BJ (cell line): ENCODE results near the gene HAUS8. TPM values are rescaled to one million over a fixed set of nuclear protein-coding genes. Genes with fewer than 3 reads are reported as not detected.

ENCODE experiments used
- CTCF ChIA-PET: fragments of 350-600 bp; formaldehyde crosslinking; extraction: SDS; loops from one replicate; lab custom pipeline; 2021; ENCODE audit warnings: antibody characterized with exemption, inconsistent platforms; lab: Yijun Ruan, JAX
- POLR2A ChIA-PET: fragments of 300-600 bp; sonication (Branson Sonifier 250); formaldehyde crosslinking; extraction: SDS; loops from one replicate; lab custom pipeline; 2021; ENCODE audit warnings: antibody characterized with exemption; lab: Charles Lee
- DNase-seq: peaks from one replicate; pipeline ENCODE4 v3.0.0-alpha.2; 2011; ENCODE audit warnings: low read depth
- H3K27me3 ChIP-seq: 2 replicates; pipeline ENCODE4 v1.6.0; 2011; ENCODE audit warnings: low read length; ENCODE audit not compliant: control insufficient read depth, insufficient read depth
- H3K36me3 ChIP-seq: 2 replicates; pipeline ENCODE4 v1.5.1; 2011; ENCODE audit warnings: low read length; ENCODE audit not compliant: control insufficient read depth, insufficient read depth
- H3K4me3 ChIP-seq: 2 replicates; pipeline ENCODE4 v1.5.1; 2011; ENCODE audit warnings: low read depth, mild to moderate bottlenecking, control low read depth, low read length
- CTCF ChIP-seq: IDR thresholded peaks from 2 replicates; pipeline ENCODE4 v1.5.1; 2011; ENCODE audit warnings: low read depth, mild to moderate bottlenecking, control low read depth, inconsistent platforms, low read length, moderate library complexity; ENCODE audit not compliant: insufficient read depth
- polyA plus RNA-seq: library from polyadenylated mRNA; depleted of rRNA; stranded (reverse); fragments of >200 nt; gene quantifications from 2 replicates; pipeline ENCODE4 v1.2.3, GENCODE V29; 2011

HAUS8 gene
- polyA plus RNA-seq, 1 experiment: 14.0 TPM

GRCh38 chr19:17048885-17049453, 26.3 kb downstream of the HAUS8 start:
- ChIA-PET POLR2A (no interaction called here), CTCF (interaction anchor here (0.6 to 0.8 kb wide), 3 partner anchors 11 to 277 kb away, joined by 3 to 4 read pairs (median 3); no protein-coding TSS in a partner anchor)
- no peak overlapping the region for H3K4me3 ChIP-seq
- TF ChIP-seq CTCF: no peak
- DNase-seq: no peak
- H3K36me3 ChIP-seq: peaks cover 5% of the 10 kb centered on the region
- no peaks in the 10 kb centered on the region for H3K27me3 ChIP-seq

GRCh38 chr19:17045907-17046502, 29.2 kb downstream of the HAUS8 start:
- no peak for TF ChIP-seq CTCF
- Histone ChIP-seq H3K36me3 (peaks cover 3% of the 10 kb centered on the region), H3K27me3 (no peaks in the 10 kb centered on the region; the same call in 1 of the 2 replicates), H3K4me3 (no peak overlapping the region)
- no peak for DNase-seq
- ChIA-PET POLR2A (no interaction called here), CTCF (interaction anchor here (0.6 kb wide), 1 partner anchor 11 kb away, joined by 3 read pairs; no protein-coding TSS in a partner anchor)

- H3K4me3 ChIP-seq: no peak overlapping the region
- H3K36me3 ChIP-seq: no peaks in the 10 kb centered on the region
- no peak for TF ChIP-seq CTCF
- H3K27me3 ChIP-seq: no peaks in the 10 kb centered on the region; the same call in 1 of the 2 replicates
- no peak for DNase-seq
- CTCF ChIA-PET: interaction anchor here (1.1 to 1.6 kb wide), 2 partner anchors 265 to 272 kb away, joined by 3 to 5 read pairs; no protein-coding TSS in a partner anchor
- POLR2A ChIA-PET: no interaction called here
These were observed 31.5 kb downstream of the HAUS8 start for GRCh38 chr19:17043744-17044143.

GRCh38 chr19:17041976-17042375, 33.3 kb downstream of the HAUS8 start:
- no peak for DNase-seq
- ChIA-PET POLR2A (no interaction called here), CTCF (interaction anchor here (1.0 to 1.1 kb wide), 2 partner anchors 10 to 327 kb away, joined by 3 to 5 read pairs; no protein-coding TSS in a partner anchor)
- H3K4me3 ChIP-seq: no peak overlapping the region
- no peaks in the 10 kb centered on the region for H3K36me3 ChIP-seq
- no peak for TF ChIP-seq CTCF
- no peaks in the 10 kb centered on the region; the same call in 1 of the 2 replicates for H3K27me3 ChIP-seq

- ChIA-PET CTCF (interaction anchor here (0.7 kb wide), 1 partner anchor 11 kb away, joined by 3 read pairs; no protein-coding TSS in a partner anchor), POLR2A (no interaction called here)
- Histone ChIP-seq H3K4me3 (no peak overlapping the region), H3K27me3 (no peaks in the 10 kb centered on the region; the same call in 1 of the 2 replicates), H3K36me3 (no peaks in the 10 kb centered on the region)
- no peak for TF ChIP-seq CTCF
- no peak for DNase-seq
These were observed 37.2 kb downstream of the HAUS8 start for GRCh38 chr19:17037966-17038500.
